Smooth muscle cell of bladder (primary cell): Measurements from ENCODE around the gene GOLGA6L10. TPM values are rescaled to one million over a fixed set of nuclear protein-coding genes. Genes with fewer than 3 reads are reported as not detected.

Experiments used
- total RNA-seq: library from RNA; depleted of rRNA; stranded (reverse); fragments of >200 nt; gene quantifications from 2 replicates; pipeline ENCODE4 v1.2.3, GENCODE V29; 2014

GOLGA6L10 gene, protein sequence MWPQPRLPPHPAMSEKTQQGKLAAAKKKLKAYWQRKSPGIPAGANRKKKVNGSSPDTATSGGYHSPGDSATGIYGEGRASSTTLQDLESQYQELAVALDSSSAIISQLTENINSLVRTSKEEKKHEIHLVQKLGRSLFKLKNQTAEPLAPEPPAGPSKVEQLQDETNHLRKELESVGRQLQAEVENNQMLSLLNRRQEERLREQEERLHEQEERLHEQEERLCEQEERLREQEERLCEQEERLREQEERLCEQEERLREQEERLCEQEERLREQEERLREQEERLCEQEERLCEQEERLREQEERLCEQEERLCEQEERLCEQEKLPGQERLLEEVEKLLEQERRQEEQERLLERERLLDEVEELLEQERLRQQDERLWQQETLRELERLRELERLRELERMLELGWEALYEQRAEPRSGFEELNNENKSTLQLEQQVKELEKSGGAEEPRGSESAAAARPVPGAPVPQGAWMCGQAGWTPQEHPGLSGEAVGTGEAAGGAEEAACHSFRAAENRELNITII
- total RNA-seq, result 0.28 and 0.71 TPM in 2 replicates

DNA sequence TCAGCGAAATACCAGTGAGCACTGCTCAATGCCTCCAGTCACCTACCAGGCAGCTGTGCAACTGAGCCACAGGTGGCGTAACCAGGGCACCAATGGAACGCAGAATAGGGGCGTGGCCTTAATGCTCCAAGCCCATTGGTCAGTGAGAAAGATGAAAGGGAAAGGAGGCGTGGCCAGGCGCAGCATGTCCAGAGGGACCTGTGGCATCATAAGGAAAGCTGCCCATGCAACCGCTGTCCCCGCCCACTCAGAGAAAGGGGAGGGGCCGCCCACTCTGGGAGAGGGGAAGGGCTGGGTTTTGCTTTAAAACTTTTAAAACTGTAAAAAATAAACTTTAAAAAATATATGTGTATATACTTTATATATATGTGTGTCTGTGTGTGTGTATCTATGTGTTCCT lies at the start of gene GOLGA6L10:
Gene GOLGA6L10, minus strand, starts transcription at position 101 of the 400 bp plus-strand sequence. Its CDS starts 100 bp downstream, at position 1.

Other genes with a start within 250 kb of the GOLGA6L10 start
- gene EFL1, start 86.7 kb downstream of the GOLGA6L10 start, total RNA-seq, result 15.9 and 17.7 TPM in 2 replicates
- 0.65 and 3.1 TPM in 2 replicates for gene SAXO2, start 86.7 kb downstream of the GOLGA6L10 start, total RNA-seq
- 1.1 and 1.4 TPM in 2 replicates for gene GOLGA6L9, start 80.3 kb upstream of the GOLGA6L10 start, total RNA-seq
- gene RPS17, start 191.0 kb upstream of the GOLGA6L10 start, total RNA-seq, result 2,706 and 3,179 TPM in 2 replicates